HL-60/S4 treated with phorbol 12-myristate 13-acetate at 8.2 ng/mL for 4 days and 3 days (cell line): ENCODE results near the gene SH3TC2.

ENCODE experiments used
- in situ Hi-C: fragments of 300-500 bp; cut with MboI; formaldehyde crosslinking; loops from 2 replicates; pipeline ENCODE4 v1.15.0; 2022; ENCODE audit warnings: low sequenced_read_pairs

The SH3TC2 gene

GRCh38 chr5:148960070-148960769 lies 102.6 kb downstream of the SH3TC2 start:
- in situ Hi-C loops, result loop anchor here (25.0 kb wide), 1 partner anchor 223 kb away; no protein-coding TSS in a partner anchor

- in situ Hi-C loops, result loop anchor here (25.0 kb wide), 1 partner anchor 220 kb away; no protein-coding TSS in a partner anchor
Observed at GRCh38 chr5:148957591-148958202, 105.2 kb downstream of the SH3TC2 start.

- in situ Hi-C loops, result loop anchor here (25.0 kb wide), 1 partner anchor 219 kb away; no protein-coding TSS in a partner anchor
Observed at GRCh38 chr5:148956477-148957385, 106.1 kb downstream of the SH3TC2 start.
